ENCODE results near the gene THUMPD1.
"Not testable (repeated sequence)": the region's sequence is repeated elsewhere in the genome, so short reads cannot be mapped to it uniquely, and the experiment has no call there.

Gene THUMPD1

GRCh38 chr16:20747030-20747816, 5.6 kb upstream of the THUMPD1 start:
- no peak for DNase-seq

DNA sequence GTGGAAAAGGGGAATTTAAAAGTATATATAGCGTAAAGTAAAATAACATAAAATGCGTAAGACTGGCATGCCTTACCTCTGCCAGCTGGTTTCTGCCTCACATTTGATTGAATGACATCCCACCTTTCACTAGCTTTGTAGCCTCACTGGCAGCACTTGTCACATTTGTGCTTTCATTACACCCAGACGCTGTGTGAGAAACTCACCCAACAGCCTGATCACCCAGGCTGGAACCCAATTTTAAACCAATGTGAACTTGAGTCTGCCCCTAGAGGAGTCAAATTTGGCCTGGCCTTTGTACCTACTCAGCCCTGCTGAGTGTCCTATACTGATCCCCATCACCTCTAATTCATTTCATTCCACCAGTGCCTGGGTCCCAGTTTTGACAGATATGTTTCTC, 4.8 kb upstream of the THUMPD1 start:
- DNase-seq, result no peak

- no peak for DNase-seq
Observed at GRCh38 chr16:20744922-20745440, 3.4 kb upstream of the THUMPD1 start.

- no peak for DNase-seq
Observed at GRCh38 chr16:20743591-20743990, 2.0 kb upstream of the THUMPD1 start.

- DNase-seq, result peak; percentile 97
Observed at GRCh38 chr16:20740901-20741521, 607 bp downstream of the THUMPD1 start.

DNA sequence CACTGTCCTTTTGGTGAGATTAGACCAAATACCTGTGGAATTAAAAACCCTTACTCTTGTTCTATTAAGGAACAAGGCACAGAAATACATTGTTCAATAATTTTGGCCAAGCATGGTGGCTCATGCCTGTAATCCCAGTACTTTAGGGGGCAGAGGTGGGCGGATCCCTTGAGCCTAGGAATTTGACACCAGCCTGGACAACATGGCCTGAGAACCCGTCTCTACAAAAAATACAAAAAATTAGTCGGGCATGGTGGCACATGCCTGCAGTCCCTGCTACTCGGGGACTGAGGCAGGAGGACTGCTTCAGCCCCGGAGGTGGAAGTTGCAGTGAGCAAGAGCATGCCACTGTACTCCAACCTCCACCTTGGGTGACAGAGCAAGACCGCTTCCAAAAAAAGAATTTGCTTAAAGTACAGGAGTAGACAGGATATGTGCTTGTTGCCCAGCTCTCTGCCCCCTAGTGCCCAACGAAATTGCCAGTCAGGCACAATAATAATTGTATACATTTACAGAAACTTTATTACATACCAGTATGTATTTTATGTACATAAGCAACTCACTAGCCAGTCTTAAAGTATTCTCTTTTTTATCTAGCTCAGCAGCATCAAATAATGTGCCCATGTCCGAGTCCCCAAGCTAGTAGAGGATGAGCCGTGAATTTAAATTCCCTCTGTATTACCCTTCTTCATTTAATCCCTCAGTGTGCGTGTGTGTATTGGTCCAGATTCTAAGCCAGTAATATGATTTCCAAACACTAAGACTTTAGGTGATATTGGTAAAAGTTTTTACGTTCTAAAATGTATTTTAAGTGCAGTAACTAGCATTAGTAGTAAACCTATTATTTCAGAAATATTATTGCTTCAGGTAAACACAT, 1.4 kb downstream of the THUMPD1 start:
- DNase-seq, result peak; percentile 60

- no peak for DNase-seq
Observed at GRCh38 chr16:20735490-20735889, 6.1 kb downstream of the THUMPD1 start.

DNA sequence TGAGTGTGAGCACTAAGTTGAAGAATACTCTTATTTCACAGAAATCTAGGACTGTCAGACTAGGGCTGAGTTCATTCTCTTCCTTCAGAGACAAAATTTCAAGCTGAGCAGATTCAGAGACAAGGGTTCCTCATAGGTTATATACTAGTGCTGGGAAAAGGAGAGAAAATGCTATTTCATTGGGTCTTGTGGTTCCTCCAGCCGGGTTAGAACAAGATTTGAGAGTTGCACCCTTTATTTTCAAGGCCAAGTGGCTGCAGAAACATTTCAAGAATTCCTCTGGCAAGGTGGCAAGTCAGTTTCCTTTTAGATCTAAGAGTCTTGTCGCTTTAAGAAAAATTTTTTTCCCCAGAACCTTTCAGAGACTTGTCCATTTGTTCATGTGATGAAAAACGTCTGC, 6.8 kb downstream of the THUMPD1 start:
- DNase-seq, result no peak

DNA sequence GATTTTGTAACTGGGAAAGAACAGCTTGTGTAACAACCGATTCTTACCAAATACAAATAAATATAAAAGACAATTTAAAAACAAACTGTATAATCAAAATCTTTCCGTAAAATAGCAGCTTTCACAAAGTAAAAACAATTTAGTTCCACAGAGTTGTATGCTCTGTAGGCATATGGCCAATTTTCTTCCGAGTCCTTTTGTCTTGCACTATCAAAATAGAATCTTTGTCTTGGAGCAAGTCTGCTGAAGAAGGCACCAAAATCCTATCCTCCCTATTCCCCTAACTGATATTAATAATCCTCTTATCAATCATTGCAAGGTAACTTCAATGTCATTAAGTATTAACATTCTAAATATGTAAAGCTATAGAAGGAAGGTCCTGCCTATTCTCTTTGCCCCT, 7.6 kb downstream of the THUMPD1 start:
- no peak for DNase-seq

DNA sequence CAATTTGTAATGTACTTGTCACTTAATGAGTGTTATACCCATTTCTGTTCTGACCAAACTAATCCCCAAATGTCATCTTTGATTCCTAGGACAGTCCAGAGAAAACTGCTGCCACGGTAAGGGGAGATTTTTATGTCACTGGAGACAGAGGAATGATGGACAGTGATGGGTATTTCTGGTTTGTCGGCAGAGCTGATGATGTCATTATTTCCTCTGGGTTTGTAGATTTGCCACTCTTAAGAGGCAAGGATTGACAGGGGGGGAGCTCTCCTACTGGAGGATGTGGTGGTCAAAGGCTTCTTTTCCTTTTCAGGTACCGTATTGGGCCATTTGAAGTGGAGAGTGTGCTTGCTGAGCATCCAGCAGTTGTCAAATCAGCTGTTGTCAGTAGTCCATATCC, 12.5 kb downstream of the THUMPD1 start:
- DNase-seq, result no peak

DNA sequence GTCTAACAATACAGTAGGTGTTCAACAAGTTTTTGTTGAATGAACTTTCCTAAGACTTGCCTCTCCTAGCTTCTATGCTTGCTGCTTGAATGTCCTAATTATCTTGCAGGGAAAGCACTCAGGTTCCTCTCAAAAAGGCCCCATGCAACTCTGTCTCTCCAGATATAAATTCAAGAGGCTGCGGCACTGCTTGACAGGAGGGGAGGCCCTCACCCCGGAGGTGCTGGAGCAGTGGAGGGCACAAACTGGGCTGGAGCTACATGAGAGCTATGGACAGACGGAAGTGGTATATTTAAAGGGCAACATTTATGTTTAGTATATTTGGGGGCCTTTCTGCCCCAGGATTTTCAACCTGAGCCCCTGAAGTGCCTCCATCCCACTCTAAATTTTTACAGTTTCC, 14.4 kb downstream of the THUMPD1 start:
- no peak for DNase-seq

DNA sequence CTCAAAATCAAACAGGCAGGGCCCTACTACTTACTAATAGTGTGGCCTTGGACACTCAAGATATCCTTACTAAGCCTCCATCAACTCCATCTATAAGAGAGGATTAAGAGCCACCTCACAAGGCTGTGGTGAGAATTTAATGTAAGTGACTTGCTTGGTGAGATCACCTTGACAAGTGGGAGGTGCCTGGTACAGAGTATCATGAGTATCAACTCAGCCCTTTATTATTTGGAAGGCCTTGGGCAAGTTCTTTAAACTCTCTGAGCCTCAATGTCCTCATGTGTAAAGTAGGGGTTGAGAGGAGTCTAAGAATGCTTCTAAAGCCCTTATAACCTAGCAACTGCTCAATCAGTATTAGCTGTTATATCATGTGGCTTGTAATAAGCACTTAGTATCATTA, 15.0 kb downstream of the THUMPD1 start:
- DNase-seq, result no peak

GRCh38 chr16:20720251-20720650, 21.4 kb downstream of the THUMPD1 start:
- no peak for DNase-seq

- DNase-seq, result not testable (repeated sequence)
Observed at GRCh38 chr16:20717718-20718117, 23.9 kb downstream of the THUMPD1 start.

GRCh38 chr16:20711277-20711911, 30.2 kb downstream of the THUMPD1 start:
- DNase-seq, result no peak

DNA sequence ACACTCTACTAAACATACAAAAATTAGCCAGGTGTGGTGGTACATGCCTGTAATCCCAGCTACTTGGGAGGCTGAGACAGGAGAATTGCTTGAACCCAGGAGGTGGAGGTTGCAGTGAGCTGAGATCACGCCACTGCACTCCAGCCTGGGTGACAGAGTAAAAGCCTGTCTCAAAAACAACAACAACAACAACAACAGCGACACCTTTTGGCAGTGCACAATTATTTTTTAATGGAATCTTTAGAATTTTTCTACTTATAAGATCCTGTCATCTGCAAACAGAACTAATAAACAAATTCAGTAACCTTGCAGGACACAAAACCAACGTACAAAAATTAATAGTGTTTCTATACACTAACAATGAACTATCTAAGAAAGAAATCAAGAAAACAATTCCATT, 33.5 kb downstream of the THUMPD1 start:
- DNase-seq, result not testable (repeated sequence)

DNA sequence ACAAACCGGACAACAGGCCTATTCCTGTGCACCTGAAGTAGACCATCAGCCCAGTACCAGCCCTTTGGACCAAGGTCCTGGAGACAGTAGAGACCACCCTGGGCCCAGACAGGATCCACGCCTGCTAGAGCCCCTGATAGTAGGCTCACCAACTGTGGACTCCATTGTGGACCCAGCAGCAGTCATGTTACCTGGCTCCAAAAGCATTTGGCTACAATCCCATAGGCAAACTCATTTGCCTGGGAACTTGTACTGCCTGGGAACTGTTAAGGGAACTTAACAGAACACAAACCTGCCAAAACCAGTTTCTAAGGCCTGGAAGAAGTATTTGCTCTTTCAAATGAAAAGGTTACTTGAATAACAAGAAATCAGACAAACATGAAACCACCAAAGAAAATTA, 34.2 kb downstream of the THUMPD1 start:
- DNase-seq, result no peak

- DNase-seq, result not testable (repeated sequence)
Observed at GRCh38 chr16:20705972-20706371, 35.6 kb downstream of the THUMPD1 start.

- DNase-seq, result no peak
Observed at GRCh38 chr16:20704281-20704680, 37.3 kb downstream of the THUMPD1 start.

DNA sequence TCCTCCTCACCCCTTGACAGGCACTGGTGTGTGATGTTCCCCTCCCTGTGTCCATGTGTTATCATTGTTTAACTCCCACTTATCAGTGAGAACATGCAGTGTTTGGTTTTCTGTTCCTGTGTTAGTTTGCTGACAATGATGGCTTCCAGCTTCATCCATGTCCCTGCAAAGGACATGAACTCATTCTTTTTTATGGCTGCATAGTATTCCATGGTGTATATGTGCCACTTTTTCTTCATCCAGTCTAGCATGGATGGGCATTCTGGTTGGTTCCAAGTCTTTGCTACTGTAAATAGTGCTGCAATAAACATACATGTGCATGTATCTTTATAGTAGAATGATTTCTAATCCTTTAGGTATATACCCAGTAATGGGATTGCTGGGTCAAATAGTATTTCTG, 39.9 kb downstream of the THUMPD1 start:
- DNase-seq, result not testable (repeated sequence)

DNA sequence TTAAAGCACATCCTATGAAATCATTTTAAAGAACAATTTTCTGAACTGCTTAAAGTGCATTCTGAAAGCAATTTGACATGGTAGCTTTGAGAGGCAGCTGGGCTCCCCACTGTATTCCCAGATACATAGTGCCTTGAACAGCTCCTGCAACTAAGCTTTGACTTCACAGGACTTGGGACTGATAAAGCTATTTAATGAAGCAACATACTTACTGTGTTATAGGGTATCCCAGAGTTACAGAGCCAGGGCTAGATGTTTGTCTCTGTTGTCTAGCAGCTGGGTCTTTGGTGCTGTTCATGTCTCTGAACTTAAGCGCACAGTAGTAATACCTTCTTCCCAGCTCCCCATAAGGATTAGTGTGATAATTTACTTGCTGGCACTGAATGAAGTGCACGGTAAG, 45.0 kb downstream of the THUMPD1 start:
- no peak for DNase-seq

DNA sequence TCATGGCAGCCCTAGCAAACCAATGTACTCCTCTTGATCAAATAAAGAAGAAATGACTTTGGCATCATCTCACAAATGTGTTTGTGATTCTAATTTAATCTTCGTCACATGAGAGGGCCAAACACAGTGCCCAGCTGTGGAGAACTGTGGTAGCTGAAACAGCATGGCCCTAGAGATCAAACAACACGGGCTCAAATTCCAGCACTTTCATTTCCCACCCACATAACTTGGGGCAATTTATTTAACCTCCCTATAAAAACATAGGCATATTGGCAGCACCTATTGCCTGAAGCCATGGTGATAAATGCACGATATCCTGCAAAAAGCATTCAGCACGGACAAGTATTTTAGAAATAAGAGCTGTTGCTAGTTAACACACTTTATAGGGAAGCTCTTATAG, 46.6 kb downstream of the THUMPD1 start:
- DNase-seq, result no peak

DNA sequence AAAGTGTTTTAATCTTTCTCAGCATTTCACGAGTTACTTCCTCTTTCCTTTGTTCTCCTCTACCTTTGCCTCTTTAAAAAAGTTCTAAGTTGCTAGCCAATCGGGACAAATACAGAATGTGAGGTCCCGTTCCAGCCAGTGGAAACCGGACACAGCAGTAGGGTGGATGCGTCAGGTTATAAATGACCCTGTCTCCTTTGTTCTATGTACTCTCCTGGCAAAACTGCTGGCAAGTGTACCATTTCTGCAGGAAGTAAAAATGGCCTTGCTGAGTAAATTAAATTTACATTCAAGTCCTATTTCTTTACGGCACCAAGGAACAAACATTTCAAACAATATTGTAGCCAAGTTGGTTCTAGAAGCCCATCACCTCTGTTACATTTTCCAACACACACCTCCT, 47.5 kb downstream of the THUMPD1 start:
- not testable (repeated sequence) for DNase-seq
